ENCODE results near the gene ACVR1.

- no peak for TF ChIP-seq CTCF (conservative IDR thresholded peaks at IDR 0.05; ENCODE audit: low read depth in 2 of 2)
- no peak for TF ChIP-seq EZH2 (IDR thresholded peaks at IDR 0.05; ENCODE audit: low read depth, unreplicated experiment)
- TF ChIP-seq POLR2AphosphoS5 (IDR thresholded peaks at IDR 0.05; ENCODE audit: low read depth), result no peak
- TF ChIP-seq REST (IDR thresholded peaks at IDR 0.05; ENCODE audit: unreplicated experiment), result no peak
- TF ChIP-seq STAT1 (IDR thresholded peaks at IDR 0.05; ENCODE audit: unreplicated experiment), result no peak
- TF ChIP-seq EZH2phosphoT487 (IDR thresholded peaks at IDR 0.05; ENCODE audit: unreplicated experiment), result no peak
- TF ChIP-seq ETS1 (IDR thresholded peaks at IDR 0.05), result no peak
- TF ChIP-seq JUNB (IDR thresholded peaks at IDR 0.05; ENCODE audit: unreplicated experiment), result no peak
- no peak for TF ChIP-seq ZNF462 (CRISPR knock-in tag; IDR thresholded peaks at IDR 0.05)
- no peak for TF ChIP-seq NANOG (IDR thresholded peaks at IDR 0.05; ENCODE audit: borderline replicate concordance)
- TF ChIP-seq ZNF114 (CRISPR knock-in tag; IDR thresholded peaks at IDR 0.05), result no peak
- no peak for TF ChIP-seq CREB1 (CRISPR knock-in tag; IDR thresholded peaks at IDR 0.05; ENCODE audit: low read depth)
Measured at GRCh38 chr2:157785866-157786662, 90.1 kb downstream of the ACVR1 start.

Data from GM23338 (cell line).